ENCODE data around the gene RNF6. TPM values are rescaled to one million over a fixed set of nuclear protein-coding genes. Genes with fewer than 3 reads are reported as not detected.

RNF6 gene
- total RNA-seq, 1 donor from 2014 or later, result 14.9 TPM

DNA sequence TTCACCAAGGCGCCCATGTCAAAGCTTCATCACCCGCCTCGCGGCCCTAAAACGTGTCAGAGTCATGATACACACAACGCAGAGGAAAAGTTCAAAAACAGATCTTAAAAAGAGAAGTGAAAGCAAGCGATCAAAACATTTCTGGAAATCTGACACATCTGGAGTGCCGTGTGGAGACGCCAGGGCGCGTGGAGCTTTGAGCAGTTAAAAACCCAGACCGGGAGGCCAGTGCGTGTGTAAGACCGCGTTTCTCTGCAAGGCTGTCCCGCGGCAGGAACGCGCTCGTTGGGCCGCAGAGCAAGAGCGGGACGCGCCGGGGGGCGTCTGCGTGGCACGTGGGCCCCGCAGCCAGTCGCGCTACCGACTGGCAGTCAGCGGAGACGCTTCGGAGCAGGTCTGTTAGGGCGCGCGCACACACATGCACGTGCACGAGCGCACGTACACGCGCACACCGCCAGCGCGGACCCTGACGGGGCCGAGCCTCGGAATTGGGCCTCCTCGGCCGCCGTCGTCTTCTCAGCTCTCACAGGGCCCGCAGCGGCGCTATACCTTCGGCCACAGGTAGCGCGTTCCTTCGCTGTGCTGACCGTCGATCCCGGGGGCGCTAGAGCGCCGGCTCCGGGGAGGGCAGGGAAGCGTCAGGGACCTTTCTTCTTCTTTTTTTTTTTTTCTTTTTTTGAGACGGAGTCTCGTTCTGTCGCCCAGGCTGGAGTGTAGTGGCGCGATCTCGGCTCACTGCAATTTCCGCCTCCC lies 35.8 kb downstream of the RNF6 start:
- peak; percentile 81 for DNase-seq
- Mint-ChIP-seq H3K36me3 (ENCODE audit: unreplicated experiment) (no peaks in the 10 kb centered on the region), H3K4me3 (ENCODE audit: unreplicated experiment) (peak overlapping the region; percentile 89), H3K4me1 (ENCODE audit: low read depth, unreplicated experiment) (no peaks in the 10 kb centered on the region), H3K27me3 (ENCODE audit: unreplicated experiment) (no peaks in the 10 kb centered on the region), H3K27ac (ENCODE audit: unreplicated experiment) (no peak overlapping the region), H3K9me3 (ENCODE audit: unreplicated experiment) (peaks cover 6% of the 10 kb centered on the region)
- TF ChIP-seq, protein P1, sequence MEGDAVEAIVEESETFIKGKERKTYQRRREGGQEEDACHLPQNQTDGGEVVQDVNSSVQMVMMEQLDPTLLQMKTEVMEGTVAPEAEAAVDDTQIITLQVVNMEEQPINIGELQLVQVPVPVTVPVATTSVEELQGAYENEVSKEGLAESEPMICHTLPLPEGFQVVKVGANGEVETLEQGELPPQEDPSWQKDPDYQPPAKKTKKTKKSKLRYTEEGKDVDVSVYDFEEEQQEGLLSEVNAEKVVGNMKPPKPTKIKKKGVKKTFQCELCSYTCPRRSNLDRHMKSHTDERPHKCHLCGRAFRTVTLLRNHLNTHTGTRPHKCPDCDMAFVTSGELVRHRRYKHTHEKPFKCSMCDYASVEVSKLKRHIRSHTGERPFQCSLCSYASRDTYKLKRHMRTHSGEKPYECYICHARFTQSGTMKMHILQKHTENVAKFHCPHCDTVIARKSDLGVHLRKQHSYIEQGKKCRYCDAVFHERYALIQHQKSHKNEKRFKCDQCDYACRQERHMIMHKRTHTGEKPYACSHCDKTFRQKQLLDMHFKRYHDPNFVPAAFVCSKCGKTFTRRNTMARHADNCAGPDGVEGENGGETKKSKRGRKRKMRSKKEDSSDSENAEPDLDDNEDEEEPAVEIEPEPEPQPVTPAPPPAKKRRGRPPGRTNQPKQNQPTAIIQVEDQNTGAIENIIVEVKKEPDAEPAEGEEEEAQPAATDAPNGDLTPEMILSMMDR (IDR thresholded peaks at IDR 0.05; ENCODE audit: partially characterized antibody, unreplicated experiment), result no peak

DNA sequence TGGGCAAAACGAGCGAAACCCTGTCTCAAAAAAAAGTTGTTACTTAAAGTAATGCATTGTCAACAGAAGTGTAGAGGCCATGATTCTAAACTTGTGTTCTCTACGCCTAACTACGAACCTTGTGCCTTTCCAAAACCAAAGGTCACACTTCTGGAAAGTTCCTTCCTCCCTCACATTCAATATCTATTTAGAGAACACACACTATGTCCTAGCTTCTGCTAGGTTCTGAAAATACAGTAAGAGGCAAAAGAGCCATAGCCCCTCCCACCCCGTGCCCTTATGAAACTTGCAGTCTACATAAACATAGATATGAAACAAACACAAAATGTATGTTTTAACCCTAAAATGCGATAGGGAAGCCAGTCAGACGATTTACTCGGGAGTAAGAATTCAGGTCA lies 36.4 kb downstream of the RNF6 start:
- peaks cover 6% of the 10 kb centered on the region for H3K9me3 Mint-ChIP-seq (ENCODE audit: unreplicated experiment)
- no peak overlapping the region for H3K27ac Mint-ChIP-seq (ENCODE audit: unreplicated experiment)
- no peaks in the 10 kb centered on the region for H3K4me1 Mint-ChIP-seq (ENCODE audit: low read depth, unreplicated experiment)

DNA sequence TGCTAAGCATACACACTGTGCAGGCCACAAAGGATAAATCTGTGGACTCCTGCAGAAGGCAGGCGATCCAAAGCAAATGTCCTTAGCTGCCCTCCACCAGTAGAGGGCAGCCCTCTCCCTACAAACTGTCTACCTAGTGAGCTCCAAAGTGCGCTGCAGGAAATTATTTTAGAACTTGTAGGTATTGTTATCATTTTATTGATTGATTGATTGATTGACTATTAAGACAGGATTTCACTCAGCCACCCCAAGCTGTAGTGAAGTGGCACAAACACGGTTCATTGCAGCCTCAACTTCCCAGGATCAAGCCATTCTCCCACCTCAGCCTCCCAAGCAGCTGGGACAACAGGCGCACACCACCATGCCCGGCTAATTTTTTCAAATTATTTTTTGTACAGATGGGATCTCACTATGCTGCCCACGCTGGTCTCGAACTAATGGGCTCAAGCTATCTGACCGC lies 37.3 kb downstream of the RNF6 start:
- Mint-ChIP-seq H3K36me3 (ENCODE audit: unreplicated experiment) (peaks cover 3% of the 10 kb centered on the region), H3K4me1 (ENCODE audit: low read depth, unreplicated experiment) (no peaks in the 10 kb centered on the region), H3K4me3 (ENCODE audit: unreplicated experiment) (peak overlapping the region; percentile 52), H3K9me3 (ENCODE audit: unreplicated experiment) (peaks cover 6% of the 10 kb centered on the region), H3K27ac (ENCODE audit: unreplicated experiment) (no peak overlapping the region), H3K27me3 (ENCODE audit: unreplicated experiment) (no peaks in the 10 kb centered on the region)
- TF ChIP-seq, protein P1 (IDR thresholded peaks at IDR 0.05; ENCODE audit: partially characterized antibody, unreplicated experiment), result peak; percentile 86
- peak; percentile 72 for DNase-seq

More for the DNA sequence above, 36.4 kb downstream of the RNF6 start:
- DNase-seq, result no peak
- Mint-ChIP-seq H3K27me3 (ENCODE audit: unreplicated experiment) (no peaks in the 10 kb centered on the region), H3K4me3 (ENCODE audit: unreplicated experiment) (peak overlapping the region; percentile 89), H3K36me3 (ENCODE audit: unreplicated experiment) (no peaks in the 10 kb centered on the region)
- TF ChIP-seq, protein P1 (IDR thresholded peaks at IDR 0.05; ENCODE audit: partially characterized antibody, unreplicated experiment), result no peak

DNA sequence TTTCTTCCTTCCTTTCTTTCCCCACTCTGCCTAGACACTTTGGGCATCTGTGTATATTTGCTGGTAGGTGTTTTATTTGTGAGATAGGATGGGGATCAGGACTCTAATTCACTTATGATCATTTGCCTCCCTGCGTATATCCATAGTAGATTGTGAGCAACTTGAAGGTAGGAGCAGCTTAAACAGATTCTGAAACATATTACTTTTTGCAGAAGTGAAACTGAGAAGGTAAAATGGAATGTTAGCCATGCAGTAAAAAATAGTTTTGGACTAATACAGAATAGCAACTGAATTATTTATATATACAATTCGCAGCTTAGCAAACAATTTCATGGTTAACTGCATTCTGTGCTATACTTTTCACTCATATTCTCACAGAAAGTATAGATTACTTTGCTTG lies 38.7 kb downstream of the RNF6 start:
- Mint-ChIP-seq H3K27ac (ENCODE audit: unreplicated experiment) (no peak overlapping the region), H3K27me3 (ENCODE audit: unreplicated experiment) (peaks cover 5% of the 10 kb centered on the region), H3K9me3 (ENCODE audit: unreplicated experiment) (peaks cover 6% of the 10 kb centered on the region), H3K4me3 (ENCODE audit: unreplicated experiment) (no peak overlapping the region), H3K4me1 (ENCODE audit: low read depth, unreplicated experiment) (no peaks in the 10 kb centered on the region), H3K36me3 (ENCODE audit: unreplicated experiment) (peaks cover 4% of the 10 kb centered on the region)
- TF ChIP-seq, protein P1 (IDR thresholded peaks at IDR 0.05; ENCODE audit: partially characterized antibody, unreplicated experiment), result no peak
- no peak for DNase-seq

DNA sequence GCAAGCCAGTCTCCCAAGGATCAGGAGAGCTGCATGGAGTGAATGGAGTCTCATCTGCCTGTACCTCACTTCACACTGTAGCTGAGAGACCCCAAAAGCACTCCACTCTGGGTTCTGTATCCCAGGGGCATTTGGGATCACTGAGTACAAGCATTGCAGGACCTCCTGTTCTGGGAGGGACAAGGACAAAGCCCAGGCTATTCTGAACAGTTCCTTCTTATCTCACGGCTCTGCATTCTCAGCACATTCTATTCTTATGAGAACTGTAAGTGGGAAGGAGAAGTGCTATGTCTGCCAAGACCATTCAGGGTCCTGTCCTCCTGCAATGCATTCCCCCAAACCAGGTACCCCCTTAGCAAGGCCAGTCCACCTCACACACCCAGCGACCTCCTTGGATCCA lies 42.8 kb downstream of the RNF6 start:
- TF ChIP-seq, protein P1 (IDR thresholded peaks at IDR 0.05; ENCODE audit: partially characterized antibody, unreplicated experiment), result no peak
- H3K27ac Mint-ChIP-seq (ENCODE audit: unreplicated experiment), result no peak overlapping the region

More for the DNA sequence above, 42.8 kb downstream of the RNF6 start:
- Mint-ChIP-seq H3K4me3 (ENCODE audit: unreplicated experiment) (no peak overlapping the region), H3K4me1 (ENCODE audit: low read depth, unreplicated experiment) (no peaks in the 10 kb centered on the region), H3K36me3 (ENCODE audit: unreplicated experiment) (peaks cover 9% of the 10 kb centered on the region), H3K9me3 (ENCODE audit: unreplicated experiment) (no peaks in the 10 kb centered on the region), H3K27me3 (ENCODE audit: unreplicated experiment) (peaks cover 5% of the 10 kb centered on the region)
- no peak for DNase-seq

Measured in glutamatergic neuron (in vitro differentiated cells).